GM10847 (cell line): ENCODE measurements around the gene CCDC134.

Experiments used
- POLR2A ChIP-seq: IDR thresholded peaks from 2 replicates; pipeline ENCODE4 v1.6.1; 2011; ENCODE audit not compliant: insufficient read length; ENCODE audit errors: extremely low read depth

CCDC134 gene

GRCh38 chr22:41874090-41874489, 73.6 kb downstream of the CCDC134 start:
- TF ChIP-seq POLR2A, result no peak

- no peak for TF ChIP-seq POLR2A
Observed at GRCh38 chr22:41875531-41876270, 75.2 kb downstream of the CCDC134 start.
